ENCODE data around the gene TCEA2.

DNA sequence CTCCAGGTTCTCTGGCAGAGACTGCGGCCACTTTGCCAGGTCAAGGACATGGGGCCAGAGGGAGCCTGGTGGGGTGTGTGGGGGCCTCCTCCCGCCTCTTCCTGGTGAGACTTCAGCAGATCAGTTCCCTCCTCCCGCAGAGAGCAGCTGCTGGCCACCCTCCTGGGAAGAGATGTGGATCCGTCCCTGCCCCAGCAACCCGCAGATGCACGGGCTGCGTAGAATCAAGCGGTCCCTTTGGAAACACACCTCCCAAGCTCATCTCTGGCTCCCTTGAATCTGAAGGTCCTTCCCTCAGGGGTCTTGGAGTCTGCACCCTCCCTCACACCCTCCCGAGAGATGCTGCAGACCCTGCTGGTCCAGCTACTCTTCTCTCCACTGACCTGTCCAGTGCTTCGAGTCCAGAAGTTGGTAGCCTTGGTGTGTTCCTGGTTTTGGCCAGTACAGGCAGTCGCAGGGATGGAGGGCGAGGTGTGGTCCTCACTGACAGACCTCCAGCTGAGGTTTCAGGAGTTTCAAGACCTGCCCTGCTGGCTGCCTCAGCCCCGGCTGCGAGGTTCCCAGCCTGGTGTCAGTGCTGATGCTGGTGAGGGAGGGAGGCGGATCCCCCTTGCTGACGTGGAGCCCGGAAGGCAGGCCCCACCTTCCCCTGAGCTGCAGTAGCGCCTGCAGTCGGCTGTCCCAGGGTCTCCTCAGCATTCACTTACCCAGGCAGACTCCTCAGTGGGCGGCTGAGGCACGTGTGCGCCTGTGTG is 44.2 kb downstream of the TCEA2 start, which contains the start of gene NPBWR2:
- no peak for TF ChIP-seq SIX5 (IDR thresholded peaks at IDR 0.05; ENCODE audit: borderline replicate concordance in 1 of 2, insufficient read depth in 1 of 2, low read depth in 1 of 2, low read length in 2 of 2)
- no peak for TF ChIP-seq HMG20B (CRISPR knock-in tag; IDR thresholded peaks at IDR 0.05)
